HG03025 (cell line): Measurements from ENCODE around the gene NDUFAF3.
A peak's percentile ranks its signal among the peaks of the same experiment; 100 is the strongest.

Experiments
- ATAC-seq: cut with Tn5 transposase; IDR thresholded peaks from one replicate; pipeline ENCODE4 v1.9.1; 2021; ENCODE audit warnings: mild to moderate bottlenecking, moderate library complexity; ENCODE audit not compliant: unreplicated experiment, low FRiP score

Gene NDUFAF3

GRCh38 chr3:49021813-49022687 is at the start of gene NDUFAF3:
Gene NDUFAF3 (plus strand): TSS chr3:49022121. CDS start chr3:49022145, 24 bp downstream.
- peak; percentile 42 for ATAC-seq

DNA sequence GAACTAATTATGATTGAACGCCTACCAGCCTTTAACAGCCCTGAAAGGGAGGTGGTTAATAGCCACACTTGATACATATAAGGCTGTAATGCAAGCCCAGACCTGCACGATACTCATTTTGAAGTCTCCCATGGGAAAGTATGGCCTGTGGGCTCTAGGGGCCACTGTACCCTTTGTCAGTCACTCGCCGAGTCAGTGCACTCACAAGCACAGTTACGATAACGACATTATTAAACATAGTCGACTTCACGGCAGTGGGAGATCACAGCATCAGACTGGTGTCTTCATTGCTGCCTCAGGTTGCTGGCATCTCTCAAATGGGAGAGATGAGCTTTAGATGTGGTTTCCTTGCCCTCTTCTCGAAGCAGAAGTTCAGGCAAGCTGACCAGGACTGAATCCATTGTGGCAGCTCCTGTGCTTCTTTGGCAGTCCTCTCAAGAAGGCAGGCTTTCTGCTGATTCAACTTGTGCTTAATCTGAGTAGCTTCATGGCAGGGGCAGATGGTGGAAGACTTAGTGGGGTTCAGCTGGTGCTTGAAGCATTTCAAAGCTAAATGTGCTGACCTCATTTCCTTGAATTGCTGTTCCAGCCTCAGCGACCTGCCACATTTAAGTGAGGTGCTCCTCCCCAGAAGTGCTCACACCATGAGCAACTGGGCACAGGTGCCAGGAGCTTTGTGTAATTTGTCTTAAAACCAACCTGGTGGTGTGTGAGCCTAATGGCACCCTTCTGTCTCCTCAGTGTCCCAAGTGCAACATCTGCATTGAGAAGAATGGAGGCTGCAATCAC is 47.7 kb upstream of the NDUFAF3 start:
- ATAC-seq: no peak

DNA sequence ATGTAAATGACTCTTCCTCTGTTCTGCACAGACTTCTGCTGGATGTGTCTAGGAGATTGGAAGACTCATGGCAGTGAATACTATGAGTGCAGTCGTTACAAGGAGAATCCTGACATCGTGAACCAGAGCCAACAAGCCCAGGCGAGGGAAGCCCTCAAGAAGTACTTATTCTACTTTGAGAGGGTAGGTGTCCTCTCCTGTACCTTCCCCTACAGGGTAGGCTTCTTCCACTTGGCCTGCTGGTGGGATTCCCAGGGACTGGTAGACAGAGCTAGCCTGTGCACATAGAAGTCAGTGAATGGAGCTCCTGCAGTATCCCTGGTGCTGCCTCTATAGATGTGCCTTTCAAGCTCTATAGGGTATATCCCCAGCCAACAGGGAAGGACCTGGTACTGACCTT is 42.5 kb upstream of the NDUFAF3 start:
- no peak for ATAC-seq

DNA sequence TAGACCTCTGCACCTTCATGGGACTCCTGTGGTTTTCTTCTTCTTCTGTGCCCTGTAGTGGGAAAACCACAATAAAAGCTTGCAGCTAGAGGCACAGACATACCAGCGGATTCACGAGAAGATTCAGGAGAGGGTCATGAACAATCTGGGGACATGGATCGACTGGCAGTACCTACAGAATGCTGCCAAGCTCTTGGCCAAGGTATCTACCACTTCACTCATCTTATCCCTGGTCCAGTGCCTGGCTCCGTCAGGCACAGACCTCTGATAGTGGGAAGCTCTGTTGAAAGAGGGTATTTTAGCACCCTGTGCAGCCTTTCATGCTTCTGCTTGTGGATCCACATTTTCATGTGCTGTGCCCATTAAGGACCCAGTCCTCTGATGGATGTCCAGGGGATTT is 41.6 kb upstream of the NDUFAF3 start:
- no peak for ATAC-seq

DNA sequence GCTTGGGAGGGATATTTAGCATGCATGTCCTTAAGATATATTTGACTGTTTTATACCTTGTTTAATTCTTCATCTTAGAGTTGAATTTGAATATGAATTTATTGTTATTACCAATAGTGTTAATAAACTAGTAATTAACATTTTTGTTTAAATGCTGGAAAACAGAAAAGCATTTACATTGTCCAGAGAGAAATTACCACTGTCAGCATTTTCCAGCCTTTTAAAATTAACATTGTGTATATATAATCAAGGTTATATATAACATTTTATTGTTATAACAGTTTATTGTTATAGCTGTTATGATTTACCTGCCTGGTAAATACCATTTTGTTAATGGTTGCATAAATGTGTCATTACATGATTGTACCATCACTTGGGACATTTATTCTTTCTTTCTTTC is 39.9 kb upstream of the NDUFAF3 start:
- ATAC-seq: no peak

DNA sequence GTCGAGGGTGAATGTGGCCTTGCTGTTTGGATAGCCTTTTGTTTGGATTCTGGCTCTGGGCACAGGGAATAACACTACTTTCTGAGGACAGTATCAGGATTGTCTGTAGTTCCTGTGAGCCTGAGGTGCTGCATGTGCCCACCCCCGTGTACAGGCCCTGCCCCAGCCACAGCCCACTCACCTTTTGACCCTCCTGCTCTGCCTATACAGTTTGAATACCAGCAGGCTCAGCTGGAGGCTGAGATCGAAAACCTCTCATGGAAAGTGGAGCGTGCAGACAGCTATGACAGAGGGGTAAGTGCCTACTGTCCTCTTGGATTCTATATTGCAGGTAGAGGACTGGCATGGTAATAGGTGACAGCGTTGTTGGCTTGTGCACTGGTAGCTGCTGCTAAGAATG is 39.2 kb upstream of the NDUFAF3 start:
- no peak for ATAC-seq

- ATAC-seq: no peak
Observed at GRCh38 chr3:48983096-48983495, 38.8 kb upstream of the NDUFAF3 start.

DNA sequence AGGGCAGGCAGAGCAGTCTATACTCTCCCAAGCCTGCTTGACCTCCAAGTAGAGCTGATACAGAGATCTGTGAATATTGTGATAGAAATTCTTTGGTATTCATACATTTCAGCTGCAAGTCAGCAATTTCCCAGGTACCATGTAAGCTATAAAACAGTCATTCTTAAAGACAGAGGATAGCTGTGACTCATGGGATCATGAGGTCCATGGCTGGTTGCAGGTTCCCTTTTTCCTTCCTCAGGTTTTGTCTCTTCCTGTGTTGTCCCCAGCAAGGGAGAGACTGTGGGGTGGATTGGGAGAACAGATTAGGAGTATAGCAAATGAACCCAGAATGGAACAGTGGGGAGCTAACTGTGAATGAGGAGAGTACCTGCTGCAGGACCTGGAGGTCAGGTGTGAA is 37.3 kb upstream of the NDUFAF3 start:
- no peak for ATAC-seq

DNA sequence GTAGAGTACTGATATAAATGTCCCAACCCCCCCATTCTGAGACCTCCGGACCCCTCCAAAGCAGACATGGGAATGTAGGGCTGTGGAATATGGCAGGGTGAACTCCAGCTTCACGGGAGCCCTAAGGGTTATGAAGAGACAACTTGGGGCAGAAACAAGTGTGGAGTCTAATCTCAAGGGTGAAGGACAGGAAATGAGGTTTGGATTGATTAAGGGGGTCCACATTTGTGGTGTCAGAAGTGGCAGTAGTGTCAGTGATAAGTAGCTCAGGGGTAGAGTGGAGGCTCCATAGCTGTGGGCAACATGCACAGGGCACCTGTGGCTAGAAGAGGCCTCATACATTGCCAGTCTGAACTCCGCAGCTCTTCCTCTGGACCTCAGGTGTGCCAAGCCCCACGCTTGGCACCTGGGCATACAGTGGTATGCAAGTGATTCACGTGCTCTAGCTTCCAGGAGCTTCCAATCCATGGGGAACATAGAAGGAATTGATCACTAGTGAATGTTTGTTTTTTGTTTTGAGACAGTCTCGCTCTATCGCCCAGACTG is 36.0 kb upstream of the NDUFAF3 start:
- no peak for ATAC-seq

DNA sequence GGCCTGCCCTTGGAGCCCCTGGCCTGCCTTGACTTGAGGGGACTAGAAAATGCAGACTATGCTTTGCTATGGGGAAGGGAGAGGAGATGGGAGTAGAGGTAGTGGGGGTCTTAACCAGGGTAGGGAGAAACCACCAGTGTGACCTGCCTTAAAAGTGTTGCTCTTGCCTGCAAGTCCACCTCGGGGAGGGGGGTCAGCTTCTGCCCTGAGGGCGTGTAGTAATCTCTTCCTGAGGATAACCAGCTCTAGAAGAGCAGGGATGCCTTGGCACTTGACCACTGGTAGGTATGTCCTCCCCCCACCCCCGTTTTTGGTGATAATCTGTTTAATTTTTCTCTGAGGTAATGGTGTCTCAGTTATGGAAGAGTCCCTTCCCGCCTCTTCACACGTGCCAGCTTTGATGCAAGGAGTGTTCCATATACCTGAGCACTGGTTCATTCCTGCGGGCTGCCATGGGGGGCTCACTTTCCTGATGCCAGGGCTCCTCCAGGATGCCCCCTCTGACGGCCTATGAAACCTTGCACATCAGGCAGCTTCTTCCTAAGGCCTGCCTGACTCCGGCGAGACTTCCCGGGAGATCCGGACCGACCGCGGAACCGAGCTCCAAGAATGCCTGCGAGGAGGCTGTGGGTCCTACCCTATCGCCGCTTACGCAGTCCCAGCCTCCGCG is 32.7 kb upstream of the NDUFAF3 start:
- no peak for ATAC-seq

DNA sequence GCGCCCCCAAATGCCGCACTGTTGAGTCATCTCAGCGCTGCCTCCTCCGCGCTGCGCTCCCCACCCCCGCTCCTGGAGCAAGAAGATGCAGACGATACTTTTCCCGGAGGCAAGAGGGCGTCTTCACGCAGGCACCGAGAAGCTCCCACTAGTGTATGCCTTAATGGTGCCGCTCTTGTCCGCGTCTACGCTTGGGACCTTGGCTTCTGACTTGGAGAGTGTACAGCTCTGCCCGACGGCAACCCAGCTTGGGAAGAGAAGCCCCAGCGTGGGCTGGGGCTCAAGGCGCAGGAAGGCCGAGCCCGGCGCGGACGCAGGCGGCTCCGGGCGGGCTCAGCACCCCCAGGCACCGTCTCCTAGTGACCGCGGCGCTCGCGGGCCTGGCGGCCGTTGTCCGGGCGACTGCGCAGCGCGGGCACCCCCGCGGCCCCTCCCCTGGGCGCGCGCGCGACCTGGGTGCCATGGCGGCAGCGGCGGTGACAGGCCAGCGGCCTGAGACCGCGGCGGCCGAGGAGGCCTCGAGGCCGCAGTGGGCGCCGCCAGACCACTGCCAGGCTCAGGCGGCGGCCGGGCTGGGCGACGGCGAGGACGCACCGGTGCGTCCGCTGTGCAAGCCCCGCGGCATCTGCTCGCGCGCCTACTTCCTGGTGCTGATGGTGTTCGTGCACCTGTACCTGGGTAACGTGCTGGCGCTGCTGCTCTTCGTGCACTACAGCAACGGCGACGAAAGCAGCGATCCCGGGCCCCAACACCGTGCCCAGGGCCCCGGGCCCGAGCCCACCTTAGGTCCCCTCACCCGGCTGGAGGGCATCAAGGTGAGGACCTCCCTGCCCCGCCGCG is 31.9 kb upstream of the NDUFAF3 start, which contains the start of gene P4HTM:
P4HTM (plus strand) TSS at position 446 of the 840 bp plus-strand sequence; CDS start at position 462, 16 bp downstream.
- peak; percentile 42 for ATAC-seq

DNA sequence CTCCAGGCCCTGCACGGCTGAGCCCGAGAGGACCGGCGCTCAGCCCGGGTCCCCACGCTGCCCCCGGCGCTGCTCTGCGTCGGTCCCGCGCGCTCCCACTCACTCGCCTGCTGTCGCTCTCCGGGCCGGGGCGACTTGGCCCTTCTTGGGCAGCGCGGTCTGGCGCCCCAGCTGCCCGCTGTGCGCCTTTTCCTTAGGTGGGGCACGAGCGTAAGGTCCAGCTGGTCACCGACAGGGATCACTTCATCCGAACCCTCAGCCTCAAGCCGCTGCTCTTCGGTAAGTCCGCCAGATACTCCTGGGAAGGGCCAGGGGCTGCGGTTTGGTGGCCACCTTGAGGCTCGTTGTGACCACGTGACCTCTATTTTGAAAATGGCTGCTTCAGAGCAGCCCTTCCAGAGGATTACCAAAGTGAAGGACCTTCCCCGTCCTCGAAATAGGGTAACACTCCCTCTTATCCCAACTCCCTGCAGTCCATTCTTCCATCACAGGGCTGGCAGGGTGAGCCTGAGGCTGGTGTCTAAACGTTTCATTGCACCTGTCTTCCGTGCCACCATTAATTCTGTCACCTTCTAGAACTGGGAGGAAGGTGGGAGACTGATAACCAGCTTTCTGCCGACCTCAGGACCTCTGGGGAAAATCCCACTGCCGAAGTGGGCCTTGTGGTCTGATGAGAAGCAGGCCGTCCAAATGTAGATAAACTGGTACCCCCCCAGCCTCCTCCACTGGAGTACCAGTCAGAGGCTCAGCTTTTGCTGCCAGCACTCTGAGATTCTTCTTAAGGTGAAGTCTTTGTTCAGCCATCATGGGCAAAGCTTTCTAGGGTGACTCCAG is 31.1 kb upstream of the NDUFAF3 start:
- no peak for ATAC-seq

- no peak for ATAC-seq
Observed at GRCh38 chr3:48991851-48992545, 29.9 kb upstream of the NDUFAF3 start.

GRCh38 chr3:48993834-48994233 is 28.1 kb upstream of the NDUFAF3 start:
- no peak for ATAC-seq

DNA sequence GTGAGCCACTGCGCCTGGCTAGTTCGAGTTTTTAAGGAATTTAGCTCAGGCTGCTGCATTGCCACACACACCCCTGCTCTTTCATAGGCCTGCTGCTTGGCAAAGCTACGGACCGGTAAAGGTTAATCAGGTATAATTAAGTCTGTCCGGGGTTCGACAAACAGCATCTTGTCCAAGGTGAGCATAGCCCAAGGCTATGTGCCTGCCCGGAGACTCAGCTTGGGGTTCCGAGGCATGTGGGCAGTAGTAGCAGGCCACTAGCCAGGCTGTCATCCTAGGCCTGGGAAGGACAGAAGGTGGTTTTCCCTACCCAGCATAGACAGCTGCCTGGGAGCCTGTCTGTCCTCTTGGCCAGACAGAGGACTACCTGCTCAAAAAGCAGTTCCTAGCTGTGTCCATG is 25.3 kb upstream of the NDUFAF3 start:
- no peak for ATAC-seq

DNA sequence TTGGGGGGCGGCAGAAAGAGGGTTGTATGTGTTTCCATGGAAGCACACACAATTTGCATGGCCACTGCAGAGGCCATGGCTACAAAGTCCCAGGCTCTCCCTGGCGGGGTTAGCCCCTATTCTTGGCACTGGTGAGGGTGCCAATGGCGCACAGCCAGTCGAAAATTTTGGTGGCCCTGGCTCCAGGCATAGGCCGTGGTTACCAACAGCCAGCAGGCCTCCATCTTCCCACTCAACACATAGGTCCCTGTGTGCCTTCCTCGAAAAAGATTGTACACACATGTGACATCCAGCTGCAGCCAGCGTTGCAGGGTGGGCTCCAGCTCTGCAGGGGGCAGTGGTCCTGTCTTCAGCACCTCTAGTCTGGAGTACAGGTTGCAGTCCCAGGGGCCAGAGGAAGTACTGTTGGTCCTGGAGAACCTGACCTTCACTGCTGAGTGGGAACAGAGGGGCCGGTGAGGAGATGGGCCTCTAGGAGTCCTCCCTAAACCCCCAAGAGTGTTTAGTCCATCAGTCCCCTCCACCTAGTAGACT is 24.8 kb upstream of the NDUFAF3 start:
- ATAC-seq: no peak

DNA sequence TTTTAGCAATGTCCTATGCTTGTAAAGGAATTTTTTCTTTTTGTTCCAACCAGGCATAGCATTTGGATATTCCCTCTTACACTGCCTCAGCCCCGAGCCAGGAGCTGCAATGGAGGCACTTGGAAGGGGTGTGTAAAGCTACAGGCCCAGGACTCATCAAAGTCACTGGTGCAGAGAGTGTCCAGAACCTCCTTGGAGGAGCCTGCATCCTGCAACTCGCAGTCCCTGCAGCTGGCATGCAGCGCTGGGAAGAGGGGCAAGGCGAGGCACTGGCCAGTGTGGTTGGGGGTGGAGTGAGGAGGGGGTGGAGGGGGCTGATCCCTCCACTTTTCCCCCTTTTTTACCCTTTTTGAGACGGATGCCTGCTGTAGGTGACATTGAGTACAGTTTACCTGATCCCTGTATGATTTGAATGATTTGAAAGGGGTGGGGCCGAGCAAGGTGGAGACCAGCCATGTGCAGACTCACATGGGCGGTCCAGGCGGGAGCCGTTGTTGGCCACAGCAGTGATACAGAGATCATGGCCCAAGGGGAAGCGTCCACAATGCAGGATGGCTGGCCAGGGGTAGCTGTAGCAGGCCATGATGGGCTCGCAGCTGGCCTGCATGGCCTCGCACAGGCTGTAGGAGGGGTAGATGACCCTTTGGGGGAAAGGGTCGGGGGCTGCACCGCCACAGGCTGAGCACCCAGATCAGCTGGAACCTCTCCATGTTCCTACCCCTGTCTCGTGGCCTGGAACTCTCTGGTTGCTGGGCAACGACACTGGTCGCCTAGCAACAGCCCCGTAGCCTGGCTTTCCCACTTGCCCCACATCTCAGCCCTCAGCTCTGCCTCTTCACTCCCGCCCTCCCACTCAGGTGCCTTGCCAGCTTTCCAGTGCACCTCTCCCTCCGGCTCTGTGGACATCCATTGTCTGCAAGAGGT is 23.9 kb upstream of the NDUFAF3 start:
- no peak for ATAC-seq
